Activated CD4-positive, alpha-beta memory T cell treated with anti-CD3 and anti-CD28 coated beads for 36 hours (primary cell): ENCODE data around the gene TSSK2. TPM values are rescaled to one million over a fixed set of nuclear protein-coding genes. Genes with fewer than 3 reads are reported as not detected.
A peak's percentile ranks its signal among the peaks of the same experiment; 100 is the strongest.

Source experiments
- CTCF ChIA-PET: fragments of 350-600 bp; sonication (Branson Sonifier 250); formaldehyde crosslinking; loops from one replicate; lab custom pipeline; 2021; ENCODE audit warnings: antibody characterized with exemption, inconsistent platforms; lab: Charles Lee
- POLR2A ChIA-PET: fragments of 350-600 bp; sonication (Branson Sonifier 250); formaldehyde crosslinking; loops from one replicate; lab custom pipeline; 2021; ENCODE audit warnings: antibody characterized with exemption; lab: Charles Lee
- DNase-seq: peaks from one replicate; pipeline ENCODE4 v3.0.0-alpha.2; 2020
- H3K27ac Mint-ChIP-seq: one replicate; pipeline ENCODE4 v1.8.0; 2021; ENCODE audit warnings: mixed read lengths
- H3K27me3 Mint-ChIP-seq: one replicate; pipeline ENCODE4 v1.8.0; 2021; ENCODE audit warnings: mixed read lengths
- H3K36me3 Mint-ChIP-seq: one replicate; pipeline ENCODE4 v1.8.0; 2021; ENCODE audit warnings: mixed read lengths
- H3K4me1 Mint-ChIP-seq: one replicate; pipeline ENCODE4 v1.8.0; 2021; ENCODE audit warnings: low read depth, mixed read lengths
- H3K4me3 Mint-ChIP-seq: one replicate; pipeline ENCODE4 v1.8.0; 2021; ENCODE audit warnings: mild to moderate bottlenecking, mixed read lengths
- H3K9me3 Mint-ChIP-seq: one replicate; pipeline ENCODE4 v1.8.0; 2021; ENCODE audit warnings: mixed read lengths
- intact Hi-C: fragments of 100-400 bp; cut with micrococcal nuclease; formaldehyde crosslinking; loops from one replicate; pipeline ENCODE4 v1.15.1; 2023
- total RNA-seq, 2 experiments: library from RNA; stranded (reverse); gene quantifications; one replicate each; pipeline ENCODE4 v1.2.3, GENCODE V29; 2021

TSSK2 gene
- total RNA-seq, 2 experiments from 2014 or later = not detected

DNA sequence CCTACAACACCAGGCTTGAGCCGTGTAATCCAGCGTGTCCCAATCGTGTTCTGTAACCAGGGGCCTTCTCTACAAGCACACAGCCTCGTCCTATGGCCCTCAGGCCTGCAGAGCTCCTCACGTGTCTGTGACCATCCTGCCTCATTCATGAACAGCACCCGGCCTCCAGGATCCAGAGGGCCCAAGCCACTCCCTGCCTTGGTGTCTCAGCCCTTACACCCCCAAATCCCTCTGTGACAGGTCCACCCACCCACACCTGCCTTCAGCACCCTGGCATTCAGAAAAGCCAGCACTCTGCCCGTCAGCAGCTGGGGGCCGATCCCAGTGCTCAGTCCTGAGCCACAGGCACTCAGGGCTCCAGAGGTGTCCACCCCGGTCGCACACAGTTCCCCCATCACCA lies 5.8 kb downstream of the TSSK2 start:
- no peak overlapping the region for H3K4me3 Mint-ChIP-seq
- no peak overlapping the region for H3K27ac Mint-ChIP-seq
- CTCF ChIA-PET = no interaction called here
- POLR2A ChIA-PET = no interaction called here
- DNase-seq = no peak
- no peaks in the 10 kb centered on the region for H3K9me3 Mint-ChIP-seq
- intact Hi-C loops = no loop called here
- H3K27me3 Mint-ChIP-seq = no peaks in the 10 kb centered on the region
- H3K36me3 Mint-ChIP-seq = peaks cover 41% of the 10 kb centered on the region
- H3K4me1 Mint-ChIP-seq = no peaks in the 10 kb centered on the region

- DNase-seq = no peak
- ChIA-PET POLR2A (no interaction called here), CTCF (no interaction called here)
- H3K27ac Mint-ChIP-seq = no peak overlapping the region
- intact Hi-C loops = no loop called here
- H3K9me3 Mint-ChIP-seq = no peaks in the 10 kb centered on the region
- H3K27me3 Mint-ChIP-seq = no peaks in the 10 kb centered on the region
- H3K36me3 Mint-ChIP-seq = peaks cover 45% of the 10 kb centered on the region
- peaks cover under 1% of the 10 kb centered on the region for H3K4me1 Mint-ChIP-seq
- no peak overlapping the region for H3K4me3 Mint-ChIP-seq
Observed at GRCh38 chr22:19137384-19138216, 6.5 kb downstream of the TSSK2 start.

GRCh38 chr22:19138217-19139000 lies 7.3 kb downstream of the TSSK2 start:
- Mint-ChIP-seq H3K4me1 (peaks cover 5% of the 10 kb centered on the region), H3K4me3 (no peak overlapping the region), H3K36me3 (peaks cover 45% of the 10 kb centered on the region), H3K27ac (no peak overlapping the region), H3K27me3 (no peaks in the 10 kb centered on the region), H3K9me3 (no peaks in the 10 kb centered on the region)
- no peak for DNase-seq
- intact Hi-C loops = no loop called here
- CTCF ChIA-PET = interaction anchor here (1.0 kb wide), 1 partner anchor 40 kb away, joined by 3 read pairs; the partner anchor contains the start of gene SLC25A1
- POLR2A ChIA-PET = no interaction called here

- H3K27ac Mint-ChIP-seq = no peak overlapping the region
- no peak overlapping the region for H3K4me3 Mint-ChIP-seq
- H3K4me1 Mint-ChIP-seq = peaks cover 10% of the 10 kb centered on the region
- H3K27me3 Mint-ChIP-seq = no peaks in the 10 kb centered on the region
- intact Hi-C loops = no loop called here
- H3K36me3 Mint-ChIP-seq = peaks cover 47% of the 10 kb centered on the region
- DNase-seq = no peak
- ChIA-PET CTCF (interaction anchor here (1.0 kb wide), 1 partner anchor 40 kb away, joined by 3 read pairs; the partner anchor contains the start of gene SLC25A1), POLR2A (no interaction called here)
- no peaks in the 10 kb centered on the region for H3K9me3 Mint-ChIP-seq
Observed at GRCh38 chr22:19139001-19139356, 7.9 kb downstream of the TSSK2 start.

DNA sequence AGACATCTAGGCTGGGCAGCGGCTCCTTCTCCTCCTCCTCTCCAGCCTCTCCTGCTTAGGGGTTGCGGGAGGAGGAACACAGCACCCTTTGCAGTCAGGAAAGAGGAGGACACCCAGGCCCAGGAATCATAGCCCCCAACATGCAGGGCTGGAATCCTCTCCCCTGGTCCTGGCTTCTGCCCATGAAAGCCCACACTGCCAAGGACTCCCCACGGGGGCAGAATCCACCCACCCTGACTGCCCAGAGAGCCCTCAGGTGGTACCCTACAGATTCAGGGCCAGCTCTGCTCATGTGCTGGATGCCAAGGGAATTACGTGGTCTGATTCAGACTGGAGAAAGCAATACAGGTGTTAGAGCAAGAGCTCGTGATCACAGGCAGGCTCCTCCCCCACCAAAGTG lies 8.9 kb downstream of the TSSK2 start:
- Mint-ChIP-seq H3K4me1 (peaks cover 17% of the 10 kb centered on the region), H3K27me3 (no peaks in the 10 kb centered on the region), H3K4me3 (no peak overlapping the region), H3K36me3 (peaks cover 40% of the 10 kb centered on the region), H3K27ac (no peak overlapping the region), H3K9me3 (no peaks in the 10 kb centered on the region)
- DNase-seq = no peak
- POLR2A ChIA-PET = no interaction called here
- CTCF ChIA-PET = no interaction called here
- intact Hi-C loops = no loop called here

GRCh38 chr22:19142394-19142793 lies 11.3 kb downstream of the TSSK2 start:
- no peak overlapping the region for H3K27ac Mint-ChIP-seq
- no peaks in the 10 kb centered on the region for H3K9me3 Mint-ChIP-seq
- CTCF ChIA-PET = no interaction called here
- DNase-seq = no peak
- H3K4me1 Mint-ChIP-seq = peaks cover 17% of the 10 kb centered on the region
- H3K27me3 Mint-ChIP-seq = no peaks in the 10 kb centered on the region
- H3K36me3 Mint-ChIP-seq = peaks cover 24% of the 10 kb centered on the region
- POLR2A ChIA-PET = no interaction called here
- intact Hi-C loops = no loop called here
- peak overlapping the region; percentile 20 for H3K4me3 Mint-ChIP-seq

GRCh38 chr22:19143212-19143611 lies 12.1 kb downstream of the TSSK2 start:
- intact Hi-C loops = no loop called here
- Mint-ChIP-seq H3K27ac (no peak overlapping the region), H3K9me3 (no peaks in the 10 kb centered on the region), H3K4me3 (peak overlapping the region; percentile 99), H3K4me1 (peaks cover 17% of the 10 kb centered on the region), H3K27me3 (peaks cover under 1% of the 10 kb centered on the region), H3K36me3 (peaks cover 24% of the 10 kb centered on the region)
- ChIA-PET CTCF (interaction anchor here (0.8 to 1.9 kb wide), 4 partner anchors 32 to 436 kb away, joined by 3 to 9 read pairs (median 4); no protein-coding TSS in a partner anchor), POLR2A (interaction anchor here (0.7 to 1.7 kb wide), 5 partner anchors 11 to 36 kb away, joined by 3 to 9 read pairs (median 4); partner anchors contain the start of gene SLC25A1)
- no peak for DNase-seq

DNA sequence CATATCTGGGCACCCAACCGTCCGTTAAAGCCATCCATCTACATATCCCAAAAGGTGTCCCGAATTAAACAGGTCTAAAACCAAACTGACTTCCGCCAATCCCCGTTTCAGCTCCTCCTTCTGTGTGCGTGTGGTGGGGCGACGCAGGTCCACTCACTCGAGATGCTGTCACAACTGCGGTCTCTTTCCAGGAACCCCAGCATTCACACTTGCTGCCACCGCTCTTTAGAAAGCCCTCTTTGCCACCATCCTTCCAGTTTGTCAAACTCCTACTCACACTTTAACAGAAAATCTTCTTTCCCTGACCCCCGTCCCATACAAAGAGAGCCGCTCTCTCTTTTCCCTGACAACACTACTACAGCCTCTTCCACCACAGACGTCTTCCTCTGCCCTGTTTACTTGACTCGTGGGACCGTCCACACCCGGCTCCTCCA lies 12.9 kb downstream of the TSSK2 start:
- H3K27me3 Mint-ChIP-seq = peaks cover 6% of the 10 kb centered on the region
- H3K27ac Mint-ChIP-seq = peak overlapping the region; percentile 91
- H3K4me3 Mint-ChIP-seq = peak overlapping the region; percentile 99
- intact Hi-C loops = loop anchor here (1.0 to 2.0 kb wide), 4 partner anchors 22 to 486 kb away; partner anchors contain the start of genes CDC45, DGCR2, SLC25A1 and UFD1
- H3K36me3 Mint-ChIP-seq = peaks cover 21% of the 10 kb centered on the region
- POLR2A ChIA-PET = interaction anchor here (0.7 to 1.7 kb wide), 7 partner anchors 10 to 335 kb away, joined by 3 to 9 read pairs (median 3); partner anchors contain the start of genes CDC45, SLC25A1 and UFD1
- peaks cover 17% of the 10 kb centered on the region for H3K4me1 Mint-ChIP-seq
- CTCF ChIA-PET = interaction anchor here (0.8 to 4.9 kb wide), 17 partner anchors 10 to 586 kb away, joined by 3 to 22 read pairs (median 4); partner anchors contain the start of genes CDC45, DGCR2 and SLC25A1
- peak; percentile 64 for DNase-seq
- H3K9me3 Mint-ChIP-seq = no peaks in the 10 kb centered on the region

DNA sequence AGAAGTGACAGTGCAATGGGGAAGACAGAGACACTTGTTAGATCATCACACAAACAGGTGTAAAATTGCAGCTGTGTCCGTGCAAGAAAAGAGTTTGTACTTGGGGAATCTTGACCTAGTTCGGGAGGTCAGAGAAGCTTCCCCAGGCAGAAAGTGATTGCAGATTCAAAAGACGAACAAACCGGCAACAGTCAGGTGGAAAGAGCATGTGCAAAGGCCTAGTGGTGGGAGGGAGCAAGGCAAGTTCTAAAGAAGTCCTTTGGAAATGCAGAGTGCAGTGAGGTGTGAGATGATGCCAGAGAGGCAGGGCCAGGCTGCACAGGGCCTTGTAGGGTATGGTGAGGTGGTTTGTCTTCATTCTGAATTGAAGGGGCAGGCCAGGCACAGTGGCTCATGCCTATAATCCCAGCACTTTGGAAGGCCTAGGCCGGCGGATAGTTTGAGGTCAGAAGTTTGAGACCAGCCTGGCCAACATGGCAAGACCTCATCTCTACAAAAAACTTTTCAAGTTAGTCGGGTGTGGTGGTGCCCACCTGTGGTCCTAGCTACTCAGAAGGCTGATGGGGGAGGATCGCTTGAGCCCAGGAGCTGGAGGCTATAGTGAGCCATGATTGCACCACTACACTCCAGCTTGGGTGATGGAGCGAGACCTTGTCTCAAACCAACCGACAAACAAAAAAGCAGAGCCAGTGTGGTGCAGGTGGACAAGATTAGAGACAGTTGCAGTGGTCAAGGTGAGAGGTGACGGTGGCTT lies 15.3 kb downstream of the TSSK2 start:
- ChIA-PET CTCF (interaction anchor here (4.9 kb wide), 1 partner anchor 32 kb away, joined by 22 read pairs; the partner anchor contains the start of gene SLC25A1), POLR2A (interaction anchor here (0.6 kb wide), 1 partner anchor 535 kb away, joined by 3 read pairs; no protein-coding TSS in a partner anchor)
- peaks cover 16% of the 10 kb centered on the region for H3K27me3 Mint-ChIP-seq
- H3K4me1 Mint-ChIP-seq = peaks cover 23% of the 10 kb centered on the region
- no peak overlapping the region for H3K27ac Mint-ChIP-seq
- DNase-seq = no peak
- no peaks in the 10 kb centered on the region for H3K9me3 Mint-ChIP-seq
- intact Hi-C loops = no loop called here
- peaks cover 10% of the 10 kb centered on the region for H3K36me3 Mint-ChIP-seq
- H3K4me3 Mint-ChIP-seq = no peak overlapping the region

DNA sequence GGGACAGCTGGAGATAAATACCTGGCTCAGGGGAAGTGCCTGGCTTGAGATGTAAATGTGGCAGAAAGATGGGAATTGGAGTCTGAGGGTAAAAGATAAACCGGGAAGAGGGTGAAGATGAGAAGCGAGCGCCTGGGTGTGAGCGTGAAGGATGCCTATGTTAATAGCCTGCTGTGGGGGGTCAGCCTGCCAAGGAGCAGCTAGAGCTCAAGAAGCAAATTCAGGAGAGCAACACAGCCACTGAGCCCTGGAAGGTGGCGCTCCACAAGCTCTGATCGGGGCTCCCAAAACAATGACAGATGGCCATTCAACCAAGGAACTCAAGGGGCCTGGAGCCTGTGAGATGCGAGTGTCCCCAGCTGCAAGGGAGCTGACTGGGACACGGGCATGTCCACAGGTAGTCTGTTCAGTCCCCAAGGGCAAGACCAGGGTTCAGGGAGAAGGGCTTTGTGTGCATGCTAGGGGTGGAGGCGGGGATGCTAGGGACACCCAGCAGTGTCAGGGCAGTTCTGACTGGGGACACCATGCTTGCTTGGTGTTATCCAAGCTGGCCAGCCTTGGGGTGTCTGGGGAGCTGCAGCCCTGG lies 16.2 kb downstream of the TSSK2 start:
- POLR2A ChIA-PET = interaction anchor here (0.8 to 1.4 kb wide), 2 partner anchors 9 to 27 kb away, joined by 3 read pairs; no protein-coding TSS in a partner anchor
- H3K36me3 Mint-ChIP-seq = peaks cover 5% of the 10 kb centered on the region
- no peak overlapping the region for H3K27ac Mint-ChIP-seq
- peaks cover 23% of the 10 kb centered on the region for H3K4me1 Mint-ChIP-seq
- intact Hi-C loops = no loop called here
- CTCF ChIA-PET = interaction anchor here (4.9 kb wide), 1 partner anchor 31 kb away, joined by 22 read pairs; the partner anchor contains the start of gene SLC25A1
- DNase-seq = no peak
- peaks cover 23% of the 10 kb centered on the region for H3K27me3 Mint-ChIP-seq
- no peaks in the 10 kb centered on the region for H3K9me3 Mint-ChIP-seq
- no peak overlapping the region for H3K4me3 Mint-ChIP-seq
